HG03342 (cell line): ENCODE data around the gene CITED2.
A peak's percentile ranks its signal among the peaks of the same experiment; 100 is the strongest.
"Not testable (repeated sequence)": the region's sequence is repeated elsewhere in the genome, so short reads cannot be mapped to it uniquely, and the experiment has no call there.

Experiments used
- ATAC-seq: cut with Tn5 transposase; IDR thresholded peaks from one replicate; pipeline ENCODE4 v1.9.1; 2021; ENCODE audit warnings: mild to moderate bottlenecking, moderate library complexity; ENCODE audit not compliant: unreplicated experiment

Gene CITED2, protein sequence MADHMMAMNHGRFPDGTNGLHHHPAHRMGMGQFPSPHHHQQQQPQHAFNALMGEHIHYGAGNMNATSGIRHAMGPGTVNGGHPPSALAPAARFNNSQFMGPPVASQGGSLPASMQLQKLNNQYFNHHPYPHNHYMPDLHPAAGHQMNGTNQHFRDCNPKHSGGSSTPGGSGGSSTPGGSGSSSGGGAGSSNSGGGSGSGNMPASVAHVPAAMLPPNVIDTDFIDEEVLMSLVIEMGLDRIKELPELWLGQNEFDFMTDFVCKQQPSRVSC

DNA sequence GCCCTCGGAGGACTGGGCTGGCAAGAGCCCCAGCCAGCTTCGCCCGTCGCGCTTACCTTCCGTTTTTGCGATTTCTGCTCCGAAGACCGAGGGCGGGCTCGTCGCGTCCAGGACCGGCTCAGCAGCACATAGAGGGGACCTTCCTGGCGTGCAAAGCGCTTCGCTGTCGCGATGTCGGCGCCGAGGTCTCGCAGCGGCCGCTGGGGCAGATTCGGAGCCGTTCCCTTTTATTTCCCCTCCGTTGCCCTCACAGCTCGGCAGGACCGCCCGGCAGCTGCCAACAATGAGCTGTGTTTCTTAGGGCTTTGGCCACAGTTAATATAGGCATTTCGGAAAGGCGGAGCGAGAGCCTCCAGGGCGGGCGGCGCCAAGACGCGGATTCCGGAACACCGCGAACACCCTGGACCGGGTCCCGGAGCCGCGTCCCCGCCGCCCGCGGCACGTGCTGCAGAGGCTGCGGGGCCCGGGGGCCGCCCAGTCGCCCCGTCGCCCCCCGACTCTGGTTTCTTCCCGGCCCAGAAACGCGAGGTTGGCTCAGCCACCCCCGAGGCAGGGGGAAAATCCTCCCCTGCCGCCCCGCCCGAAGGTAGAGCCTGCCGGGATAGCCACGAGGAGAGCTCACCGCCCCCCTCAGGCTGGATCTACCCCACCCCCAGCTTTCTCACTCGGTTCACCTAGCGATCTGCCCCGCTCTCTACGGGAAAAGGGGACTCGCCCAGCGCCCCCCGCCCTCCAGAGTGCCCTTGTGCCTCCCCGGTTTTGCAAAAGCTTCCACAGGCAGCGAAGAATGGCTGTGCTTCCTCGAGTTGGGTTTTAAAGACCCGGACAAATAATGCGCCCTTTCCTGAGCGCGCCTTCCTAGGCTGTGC, at the start of gene CITED2:
Gene CITED2 (minus strand): TSS at position 292 of the 869 bp plus-strand sequence. CDS start 704 bp downstream, outside the sequence.
- peak; percentile 69 for ATAC-seq

DNA sequence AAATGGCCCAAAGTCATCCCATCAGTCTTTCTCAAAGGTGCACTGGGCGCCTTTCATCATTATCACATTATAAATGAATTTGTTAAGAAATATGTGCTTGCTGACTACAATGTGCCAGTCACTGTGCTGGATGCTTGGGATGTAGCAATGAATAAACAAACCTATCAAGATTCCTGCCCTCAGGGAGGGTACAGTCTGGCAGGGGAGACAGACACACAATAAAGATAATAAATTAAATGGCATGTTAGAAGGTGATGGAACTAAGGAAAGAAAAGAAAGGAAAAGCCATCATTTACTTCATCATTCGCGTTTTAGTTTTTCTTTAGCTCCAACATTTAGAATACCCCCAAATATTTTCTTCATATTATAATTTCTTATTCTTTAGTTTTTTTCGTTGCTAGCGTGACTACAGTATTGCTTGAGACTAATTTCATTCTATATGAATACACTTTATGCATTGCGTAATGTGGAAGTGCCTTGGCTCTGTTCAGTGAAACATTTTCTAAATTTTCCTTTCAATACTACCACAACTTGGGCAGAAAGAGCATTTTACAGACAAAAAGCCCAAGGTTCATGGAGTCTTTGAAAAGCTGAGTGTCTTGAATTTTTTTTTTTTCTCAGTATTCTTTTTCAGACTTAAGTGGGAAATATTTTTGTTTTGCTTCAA, 48.7 kb upstream of the CITED2 start:
- no peak for ATAC-seq

DNA sequence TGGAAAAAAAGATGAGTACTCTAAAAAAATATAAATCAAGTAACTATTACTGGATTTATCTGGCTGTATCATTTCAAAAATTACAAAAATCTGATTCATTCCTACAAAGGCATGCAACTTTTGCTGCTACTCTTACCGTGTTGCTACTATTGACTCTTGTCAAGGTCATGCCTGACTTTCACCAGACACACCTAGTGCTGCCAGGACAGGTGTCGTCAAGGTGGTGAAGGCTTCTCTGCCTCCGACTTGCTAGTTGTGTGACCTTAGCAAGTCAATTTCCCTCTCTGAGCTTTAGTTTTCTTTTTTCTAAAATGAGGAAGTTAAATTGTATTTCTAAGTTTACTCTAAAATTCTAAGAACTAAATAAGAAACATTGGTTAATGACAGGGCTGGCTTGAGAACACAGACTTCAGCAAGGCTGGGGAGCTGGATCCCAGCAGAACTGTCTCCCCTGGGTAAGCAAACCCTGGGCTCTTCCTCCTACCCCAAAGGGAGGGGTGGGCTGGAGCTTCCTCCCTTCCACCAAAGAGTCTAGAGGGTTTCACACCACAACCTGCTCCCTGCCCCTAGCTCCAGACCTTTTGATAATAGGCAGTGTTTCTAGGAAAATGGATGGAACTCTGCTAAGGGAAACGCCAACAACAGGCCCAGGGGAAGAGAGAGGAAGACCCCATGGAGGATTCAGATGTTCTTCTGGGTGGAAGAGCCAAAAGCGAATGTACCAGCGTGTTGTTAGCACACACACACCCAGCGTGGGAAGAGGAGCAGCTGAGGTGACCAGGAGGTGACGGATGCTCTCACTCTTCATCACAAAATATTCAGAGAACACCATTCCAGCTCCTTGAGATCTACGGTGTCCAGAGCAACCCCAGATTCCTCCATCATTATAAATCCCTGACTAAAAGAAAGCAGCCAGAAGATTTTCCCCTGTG, 47.9 kb upstream of the CITED2 start:
- ATAC-seq, result no peak

DNA sequence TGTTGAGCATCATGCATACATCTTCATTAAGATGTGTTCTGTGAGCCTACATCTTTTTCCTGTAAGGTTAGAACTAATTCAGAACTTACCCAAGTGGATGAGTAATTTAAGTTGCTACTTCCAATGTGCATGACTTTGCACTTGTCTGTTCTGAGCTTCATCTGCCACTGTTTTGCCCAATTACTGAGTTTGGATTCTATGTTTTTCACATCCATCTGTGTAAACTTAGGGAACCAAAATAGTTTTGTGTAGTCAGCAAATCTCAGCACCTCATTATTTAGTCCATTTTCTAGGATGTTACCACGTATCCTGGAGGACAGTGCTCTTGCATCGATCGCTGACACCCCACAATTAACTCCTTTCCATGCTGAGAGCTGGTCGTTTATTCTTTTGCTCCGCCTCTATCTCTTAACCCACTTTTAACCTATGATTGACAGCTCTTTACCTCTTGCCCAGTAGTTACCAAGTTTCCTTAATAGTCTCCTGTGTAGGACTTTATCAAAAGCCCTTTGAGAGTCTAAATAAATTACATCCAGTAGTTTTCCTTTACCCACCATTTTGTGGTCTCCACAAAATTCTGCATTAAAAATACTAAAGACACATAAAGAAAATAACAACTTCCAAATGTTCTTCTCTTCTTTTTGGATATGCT, 44.2 kb upstream of the CITED2 start:
- ATAC-seq, result no peak

DNA sequence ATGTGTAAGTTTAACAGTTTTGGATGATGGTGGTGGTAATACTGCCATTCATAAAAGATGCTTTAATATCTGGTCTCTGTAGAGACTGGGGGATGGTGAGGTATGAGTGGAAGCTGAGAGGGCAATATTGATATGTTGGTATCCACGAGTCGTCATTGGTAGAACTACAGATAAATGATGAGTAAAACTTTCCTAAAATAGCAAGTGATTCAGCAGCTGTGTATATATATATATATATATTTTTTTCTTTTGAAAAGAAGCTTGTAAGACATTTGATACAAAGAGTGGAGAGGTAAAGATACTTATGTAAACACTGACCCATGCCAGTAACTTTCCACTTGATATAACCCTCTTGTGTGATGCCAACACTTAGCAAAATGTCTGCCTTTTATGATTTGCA, 41.7 kb upstream of the CITED2 start:
- ATAC-seq, result no peak

DNA sequence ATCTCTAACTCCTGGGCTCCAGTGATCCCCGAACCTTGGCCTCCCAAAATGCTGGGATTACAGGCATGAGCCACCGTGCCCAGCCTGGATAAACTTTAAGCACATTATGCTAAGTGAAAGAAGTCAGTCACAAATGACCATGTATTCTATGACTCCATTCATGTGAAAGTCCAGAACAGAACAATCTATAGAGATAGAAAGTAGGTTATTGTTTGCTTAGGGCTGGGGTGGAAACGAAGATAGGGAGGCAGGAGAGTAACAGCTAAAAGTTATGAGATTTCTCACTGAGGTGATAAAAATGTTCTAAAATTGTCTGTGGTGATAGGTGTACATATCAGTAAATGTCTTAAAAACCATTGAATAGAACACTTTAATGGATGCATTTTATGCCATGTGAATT, 40.9 kb upstream of the CITED2 start:
- no peak for ATAC-seq

DNA sequence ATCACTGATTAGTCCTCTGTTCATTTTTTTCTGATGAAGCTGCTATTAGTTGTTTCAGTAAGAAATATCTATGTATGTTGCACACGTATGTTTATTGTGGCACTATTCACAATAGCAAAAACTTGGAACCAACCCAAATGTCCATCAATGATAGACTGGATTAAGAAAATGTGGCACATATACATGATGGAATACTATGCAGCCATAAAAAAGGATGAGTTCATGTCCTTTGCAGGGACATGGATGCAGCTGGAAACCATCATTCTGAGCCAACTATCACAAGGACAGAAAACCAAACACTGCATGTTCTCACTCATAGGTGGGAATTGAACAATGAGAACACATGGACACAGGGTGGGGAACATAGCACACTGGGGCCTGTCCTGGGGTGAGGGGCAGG, 37.7 kb upstream of the CITED2 start:
- ATAC-seq, result not testable (repeated sequence)

DNA sequence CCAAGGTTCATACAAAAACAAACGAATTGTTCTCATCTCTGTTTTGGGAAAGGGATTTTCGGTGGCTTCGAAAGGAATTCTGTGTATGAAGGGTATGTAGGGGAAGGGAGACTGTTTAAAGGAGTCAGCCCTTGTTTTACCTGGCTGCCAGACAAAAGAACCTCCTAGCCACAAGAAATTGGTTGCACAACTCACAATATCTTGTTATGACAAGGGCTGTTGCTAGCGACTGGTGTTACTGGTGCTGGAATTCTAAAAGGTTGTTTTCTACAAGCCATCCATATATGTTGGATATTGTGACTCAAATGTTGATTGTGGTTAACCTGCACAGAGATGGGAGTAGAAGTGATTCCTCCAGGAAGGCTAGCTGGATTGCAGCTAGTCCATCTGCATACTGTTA, 34.6 kb upstream of the CITED2 start:
- ATAC-seq, result no peak

DNA sequence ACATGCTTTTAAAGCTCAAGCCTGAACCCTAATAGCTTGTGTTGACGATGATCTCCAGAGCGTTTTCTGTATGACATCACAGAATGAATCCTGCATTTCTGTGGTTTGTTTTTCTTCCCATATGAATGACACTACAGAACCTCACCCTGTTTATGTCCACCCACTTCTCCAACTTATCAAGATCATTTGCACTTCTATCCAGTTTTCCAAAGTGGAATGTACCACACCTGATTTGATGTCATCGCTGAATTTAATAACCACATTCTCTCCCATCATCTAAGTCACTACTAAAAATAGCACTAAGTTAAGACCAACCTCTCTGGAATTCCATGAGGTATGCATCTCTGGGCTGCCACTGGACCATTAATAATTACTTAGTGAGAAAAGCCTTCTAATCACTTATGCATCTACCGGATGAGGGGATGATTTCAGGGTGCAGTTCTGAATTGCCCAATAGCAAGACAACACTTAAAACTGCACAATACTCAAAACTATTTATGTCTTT, 33.3 kb upstream of the CITED2 start:
- ATAC-seq, result no peak

DNA sequence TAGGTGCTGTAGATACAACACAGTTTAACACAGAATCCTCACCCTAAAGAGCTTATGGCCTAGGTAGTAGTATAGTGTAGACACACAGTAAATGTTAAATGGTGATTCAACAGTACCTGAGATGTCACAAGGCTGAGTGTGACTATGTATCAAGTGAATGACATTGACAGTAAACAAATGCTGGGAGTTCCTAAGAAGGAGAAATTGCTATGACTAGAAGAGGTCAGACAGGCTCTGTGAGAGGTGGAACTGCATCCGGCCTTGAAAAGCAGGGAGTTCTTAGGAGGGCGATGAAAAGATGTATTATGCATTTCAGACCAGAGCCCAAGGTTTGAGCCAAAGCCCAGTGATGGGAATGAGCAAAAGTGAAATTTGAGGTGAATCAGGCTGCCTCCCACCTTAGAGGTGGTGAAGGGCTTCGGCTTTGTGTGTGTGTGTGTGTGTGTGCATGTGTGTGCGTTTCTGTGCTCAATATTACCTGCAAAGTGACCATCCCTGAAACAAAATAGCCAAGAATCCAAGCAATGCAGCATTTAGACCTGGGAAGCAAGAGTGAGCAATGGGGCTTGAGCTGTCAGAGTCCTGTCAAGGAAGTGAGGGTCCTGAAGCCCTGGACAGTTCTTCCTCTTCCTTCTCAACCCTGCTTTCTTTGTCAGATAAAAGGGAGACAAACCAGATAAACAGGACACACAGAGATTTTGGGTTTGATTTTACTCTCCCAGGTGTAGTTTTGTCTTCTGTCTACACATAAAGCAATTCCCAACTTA, 32.3 kb upstream of the CITED2 start:
- no peak for ATAC-seq

DNA sequence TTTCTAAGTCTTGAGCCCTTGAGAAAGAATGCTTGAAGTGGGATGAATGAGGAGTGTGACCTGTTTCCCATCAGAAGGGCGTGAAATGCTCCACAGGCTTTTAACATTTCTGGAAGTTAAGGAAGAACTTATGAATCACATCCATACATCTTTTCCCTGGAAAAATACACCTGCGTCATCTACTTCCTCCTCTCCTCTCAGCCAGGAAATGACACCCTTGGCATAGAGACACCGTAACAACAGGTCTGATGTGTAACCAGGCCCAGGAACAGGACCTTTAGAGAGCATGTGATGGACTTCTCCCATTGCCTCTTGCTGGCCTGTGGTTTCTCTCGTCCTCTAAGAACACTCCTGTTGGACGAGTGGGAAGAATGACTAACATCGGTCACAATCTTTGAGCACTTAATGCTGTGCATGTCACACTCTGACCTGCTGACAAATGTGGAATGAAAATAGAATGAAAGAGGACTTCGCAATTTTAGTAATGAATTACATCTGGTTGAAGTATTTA, 28.5 kb upstream of the CITED2 start:
- no peak for ATAC-seq

DNA sequence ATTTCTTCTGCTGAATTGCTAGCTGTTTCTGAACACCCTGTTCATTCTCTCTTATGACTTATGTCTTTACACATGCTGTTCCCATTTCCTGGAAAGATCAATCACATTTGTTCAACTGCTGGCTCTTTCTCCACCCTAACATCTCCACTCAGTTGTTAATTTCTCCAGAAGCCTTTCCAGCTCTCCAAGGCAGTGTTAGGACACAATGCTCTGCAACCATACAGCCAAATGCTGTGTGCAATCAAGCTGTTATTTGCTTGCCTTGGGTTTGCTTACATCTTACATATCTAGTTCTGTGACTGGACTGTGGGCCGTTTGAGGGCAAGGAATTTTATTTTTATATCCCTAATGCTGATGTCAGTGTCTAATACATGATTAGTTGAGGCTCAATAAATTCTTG, 24.2 kb upstream of the CITED2 start:
- no peak for ATAC-seq

DNA sequence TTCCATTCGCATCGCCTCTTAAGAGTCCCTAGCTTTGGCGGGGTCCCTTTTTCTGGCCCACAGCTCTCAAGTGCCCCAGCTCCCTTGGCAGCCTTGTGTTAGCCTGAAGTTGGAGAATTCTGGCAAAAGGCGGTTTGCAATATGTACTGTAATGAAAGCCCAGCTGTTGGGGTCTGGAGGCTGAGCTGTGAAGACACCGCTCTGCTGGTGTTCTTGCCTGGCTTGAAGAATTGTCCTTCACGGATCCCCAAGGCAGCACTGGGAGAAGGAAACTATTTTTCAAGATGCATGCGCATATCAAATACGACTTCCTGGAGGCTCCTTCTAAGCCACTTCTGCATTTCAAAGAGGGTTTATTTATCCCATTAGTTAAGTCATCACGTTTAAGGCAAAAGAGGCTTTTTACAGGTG, 21.4 kb upstream of the CITED2 start:
- ATAC-seq, result no peak

DNA sequence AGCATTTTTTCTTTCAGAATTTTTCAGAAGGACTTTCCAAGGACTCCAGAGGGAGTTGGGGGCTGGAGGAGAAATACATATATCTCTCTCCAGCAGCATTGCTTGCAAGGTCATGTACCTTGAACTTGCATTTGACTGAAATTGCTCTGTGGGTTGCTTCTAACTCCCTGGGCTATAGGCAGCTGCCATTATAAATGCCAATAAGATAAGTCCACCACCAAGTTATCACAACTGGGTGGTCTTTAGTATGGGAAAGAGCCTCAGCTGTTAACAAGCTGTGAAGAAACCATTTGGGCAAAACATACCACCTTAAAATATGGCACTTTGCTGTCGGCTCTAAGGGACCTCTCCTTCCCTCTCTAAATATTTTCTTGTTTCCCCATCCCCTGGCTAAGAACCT, 20.9 kb upstream of the CITED2 start:
- no peak for ATAC-seq

DNA sequence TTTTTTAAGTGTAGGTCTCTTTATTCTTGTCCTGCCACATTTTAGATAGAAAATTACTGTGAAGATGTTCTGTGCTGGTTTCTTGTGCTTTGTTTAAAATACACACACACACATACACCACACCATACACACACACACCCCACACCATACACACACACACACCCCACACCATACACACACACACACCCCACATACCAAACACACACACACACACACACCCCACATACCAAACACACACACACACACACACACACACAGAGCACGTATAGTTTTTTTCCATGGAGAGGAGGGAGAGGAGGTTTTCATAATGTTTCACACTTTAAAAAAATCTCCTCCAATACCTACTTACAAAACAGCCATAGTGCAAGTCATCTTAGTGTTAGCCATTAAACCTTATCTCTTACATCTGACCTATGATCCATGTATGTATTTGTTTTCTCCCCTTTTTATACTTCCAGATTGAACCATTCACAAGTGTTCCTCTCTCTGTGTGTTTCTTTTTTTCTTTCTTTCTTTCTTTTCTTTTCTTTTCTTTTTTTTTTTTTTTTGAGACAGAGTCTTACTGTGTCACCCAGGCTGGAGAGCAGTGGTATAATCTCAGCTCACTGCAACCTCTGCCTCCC, 19.7 kb upstream of the CITED2 start:
- ATAC-seq, result no peak

DNA sequence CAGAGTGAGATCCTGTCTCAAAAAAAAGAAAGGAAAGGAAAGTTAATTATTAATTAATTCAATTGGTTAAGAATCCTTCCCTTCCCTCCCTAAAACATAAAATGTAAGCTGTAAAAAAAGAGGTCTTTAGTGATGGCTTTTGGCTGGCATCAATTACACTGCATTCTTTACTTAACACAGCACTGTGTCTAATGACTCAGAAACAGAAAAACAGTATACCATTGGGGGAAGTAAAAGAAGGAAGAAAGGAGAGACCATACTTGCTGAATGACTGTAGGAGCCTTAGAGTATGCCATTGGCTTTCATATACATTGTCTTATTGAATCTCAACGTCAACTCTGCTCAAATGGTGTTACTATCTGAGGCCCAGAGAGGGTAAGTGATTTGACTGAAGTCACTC, 18.3 kb upstream of the CITED2 start:
- ATAC-seq, result peak; percentile 100

DNA sequence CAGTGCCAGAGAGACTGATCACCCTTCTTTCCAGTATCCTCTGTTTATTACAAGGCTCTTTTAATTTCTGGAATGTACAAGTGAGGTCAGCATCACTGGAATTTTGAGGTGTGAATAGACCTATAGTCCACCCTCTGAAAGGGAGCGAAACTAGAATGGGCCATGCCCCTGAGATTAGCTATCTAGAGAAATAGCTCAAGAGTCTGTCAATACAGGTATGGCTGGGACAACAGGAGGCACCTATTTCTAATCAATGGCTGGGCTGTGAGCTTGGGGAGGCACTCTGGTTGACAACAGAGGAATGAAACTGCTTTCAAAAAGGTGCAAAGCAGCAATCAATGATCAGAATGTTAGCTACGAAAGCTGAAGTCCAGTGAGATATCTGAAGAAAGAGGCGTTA, 17.3 kb upstream of the CITED2 start:
- no peak for ATAC-seq

DNA sequence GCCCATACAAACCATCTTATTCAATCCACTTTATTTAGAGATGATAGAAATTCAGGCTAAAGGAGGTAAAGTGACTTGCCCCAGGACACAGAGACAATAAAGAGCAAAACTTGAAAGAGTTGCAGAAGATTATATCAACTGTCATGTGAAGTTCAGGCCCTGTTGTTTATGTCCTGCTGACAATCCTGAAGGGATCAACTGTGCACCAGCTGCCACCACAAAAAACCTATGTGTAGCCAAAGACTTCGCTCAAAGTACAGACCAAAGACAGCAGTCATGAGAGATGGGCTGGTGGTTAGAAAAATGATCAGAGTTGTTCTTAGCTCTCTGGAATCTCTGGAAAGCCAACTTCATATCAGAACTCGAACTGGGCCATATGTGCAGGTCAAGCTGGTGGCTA, 16.0 kb upstream of the CITED2 start:
- no peak for ATAC-seq

DNA sequence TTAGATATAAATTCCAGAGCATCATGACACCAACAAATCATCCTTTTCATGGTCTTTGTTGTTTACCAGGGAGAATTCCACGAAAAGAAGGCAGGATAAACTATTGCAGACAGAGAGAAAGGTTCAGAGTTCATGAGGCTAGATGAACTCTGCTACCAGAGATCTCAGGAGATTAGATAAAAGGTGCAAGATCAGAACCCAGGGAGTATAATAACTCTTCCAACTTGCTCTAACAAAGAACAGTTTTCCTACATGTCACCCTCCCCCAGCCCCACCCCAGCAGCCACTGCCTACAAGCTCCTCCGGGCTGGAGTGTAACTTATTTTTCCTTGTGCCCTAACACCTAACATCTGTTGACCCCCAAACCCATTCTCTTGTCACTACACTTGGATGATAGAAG, 13.9 kb upstream of the CITED2 start:
- no peak for ATAC-seq
